Measurements from ENCODE around the gene COPZ2. TPM values are rescaled to one million over a fixed set of nuclear protein-coding genes. Genes with fewer than 3 reads are reported as not detected.

The COPZ2 gene
- total RNA-seq, 2 experiments from 2014 or later: 4.3 to 4.6 TPM

DNA sequence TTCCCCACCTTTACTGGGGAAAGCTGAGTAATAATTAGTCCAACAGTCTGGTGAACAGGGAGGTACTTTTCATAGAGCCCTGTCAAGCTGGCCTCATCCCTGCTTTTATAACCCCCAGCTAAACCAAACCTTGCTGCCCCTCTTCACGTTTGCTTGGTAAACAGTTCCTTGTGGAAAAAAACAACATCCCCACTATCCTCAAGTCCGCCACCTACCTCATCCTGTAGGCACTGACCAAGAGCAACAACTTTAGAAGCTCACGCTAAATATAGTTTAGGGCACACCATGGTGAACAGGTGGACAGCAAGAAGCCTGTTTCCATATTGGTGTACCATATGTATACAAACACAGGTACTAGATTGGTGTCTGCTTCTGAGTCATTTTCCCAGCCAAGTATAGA lies 27.0 kb upstream of the COPZ2 start:
- intact Hi-C loops (cut with micrococcal nuclease): no loop called here
- no peak overlapping the region for H3K27ac Mint-ChIP-seq
- POLR2A ChIA-PET: interaction anchor here (0.6 to 1.5 kb wide), 4 partner anchors 9 to 19 kb away, joined by 3 to 6 read pairs (median 3); no protein-coding TSS in a partner anchor

GRCh38 chr17:48062273-48062672 lies 24.7 kb upstream of the COPZ2 start:
- no peaks in the 10 kb centered on the region for H3K9me3 Mint-ChIP-seq
- peak overlapping the region; percentile 60 for H3K27ac Mint-ChIP-seq
- CTCF ChIA-PET: interaction anchor here (0.8 to 16.7 kb wide), 3 partner anchors 14 to 36 kb away, joined by 3 to 186 read pairs (median 33); no protein-coding TSS in a partner anchor
- POLR2A ChIA-PET: interaction anchor here (0.8 to 8.4 kb wide), 3 partner anchors 16 to 1395 kb away, joined by 3 to 82 read pairs (median 3); partner anchors contain the start of gene NFE2L1
- no peak for TF ChIP-seq CTCF (IDR thresholded peaks at IDR 0.05)
- DNase-seq (no peak), ATAC-seq (no peak)
- no peaks in the 10 kb centered on the region for H3K27me3 Mint-ChIP-seq
- peaks cover 60% of the 10 kb centered on the region for H3K36me3 Mint-ChIP-seq (ENCODE audit: low read depth)
- H3K4me3 Mint-ChIP-seq: no peak overlapping the region
- intact Hi-C loops (cut with micrococcal nuclease): no loop called here
- peaks cover 14% of the 10 kb centered on the region for H3K4me1 Mint-ChIP-seq (ENCODE audit: low read depth)

More for the DNA sequence above, 27.0 kb upstream of the COPZ2 start:
- Mint-ChIP-seq H3K36me3 (ENCODE audit: low read depth) (peaks cover 37% of the 10 kb centered on the region), H3K4me1 (ENCODE audit: low read depth) (peaks cover 10% of the 10 kb centered on the region), H3K4me3 (no peak overlapping the region), H3K27me3 (no peaks in the 10 kb centered on the region), H3K9me3 (no peaks in the 10 kb centered on the region)
- ATAC-seq: no peak
- no peak for TF ChIP-seq CTCF (IDR thresholded peaks at IDR 0.05)
- CTCF ChIA-PET: interaction anchor here (0.6 to 20.3 kb wide), 3 partner anchors 12 to 268 kb away, joined by 3 to 283 read pairs (median 186); no protein-coding TSS in a partner anchor
- no peak for DNase-seq

- Mint-ChIP-seq H3K27me3 (no peaks in the 10 kb centered on the region), H3K4me3 (no peak overlapping the region), H3K9me3 (no peaks in the 10 kb centered on the region), H3K4me1 (ENCODE audit: low read depth) (peaks cover 30% of the 10 kb centered on the region), H3K36me3 (ENCODE audit: low read depth) (peaks cover 72% of the 10 kb centered on the region), H3K27ac (peak overlapping the region; percentile 64)
- intact Hi-C loops (cut with micrococcal nuclease): no loop called here
- ATAC-seq (no peak), DNase-seq (no peak)
- POLR2A ChIA-PET: interaction anchor here (1.2 to 8.4 kb wide), 2 partner anchors 8 to 14 kb away, joined by 5 to 82 read pairs; partner anchors contain the start of gene NFE2L1
- CTCF ChIA-PET: interaction anchor here (5.9 to 16.7 kb wide), 2 partner anchors 16 to 34 kb away, joined by 33 to 186 read pairs; no protein-coding TSS in a partner anchor
- no peak for TF ChIP-seq CTCF (IDR thresholded peaks at IDR 0.05)
Measured at GRCh38 chr17:48060249-48060648, 22.7 kb upstream of the COPZ2 start.

DNA sequence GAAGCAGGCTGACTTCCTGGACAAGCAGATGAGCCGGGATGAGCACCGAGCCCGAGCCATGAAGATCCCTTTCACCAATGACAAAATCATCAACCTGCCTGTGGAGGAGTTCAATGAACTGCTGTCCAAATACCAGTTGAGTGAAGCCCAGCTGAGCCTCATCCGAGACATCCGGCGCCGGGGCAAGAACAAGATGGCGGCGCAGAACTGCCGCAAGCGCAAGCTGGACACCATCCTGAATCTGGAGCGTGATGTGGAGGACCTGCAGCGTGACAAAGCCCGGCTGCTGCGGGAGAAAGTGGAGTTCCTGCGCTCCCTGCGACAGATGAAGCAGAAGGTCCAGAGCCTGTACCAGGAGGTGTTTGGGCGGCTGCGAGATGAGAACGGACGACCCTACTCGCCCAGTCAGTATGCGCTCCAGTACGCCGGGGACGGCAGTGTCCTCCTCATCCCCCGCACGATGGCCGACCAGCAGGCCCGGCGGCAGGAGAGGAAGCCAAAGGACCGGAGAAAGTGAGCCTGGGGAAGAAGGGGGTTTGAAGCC lies 21.6 kb upstream of the COPZ2 start:
- Mint-ChIP-seq H3K27me3 (no peaks in the 10 kb centered on the region), H3K4me1 (ENCODE audit: low read depth) (peaks cover 34% of the 10 kb centered on the region), H3K36me3 (ENCODE audit: low read depth) (peaks cover 66% of the 10 kb centered on the region), H3K9me3 (no peaks in the 10 kb centered on the region), H3K27ac (peak overlapping the region; percentile 63), H3K4me3 (no peak overlapping the region)
- CTCF ChIA-PET: interaction anchor here (1.2 to 16.7 kb wide), 4 partner anchors 9 to 33 kb away, joined by 4 to 186 read pairs (median 22); no protein-coding TSS in a partner anchor
- DNase-seq: no peak
- no peak for TF ChIP-seq CTCF (IDR thresholded peaks at IDR 0.05)
- intact Hi-C loops (cut with micrococcal nuclease): no loop called here
- POLR2A ChIA-PET: interaction anchor here (0.6 to 8.4 kb wide), 3 partner anchors 8 to 422 kb away, joined by 3 to 82 read pairs (median 9); partner anchors contain the start of gene NFE2L1
- no peak for ATAC-seq
